Kasumi-1 (cell line): ENCODE measurements around the gene OR5AN1.
A peak's percentile ranks its signal among the peaks of the same experiment; 100 is the strongest.
"Not testable (repeated sequence)": the region's sequence is repeated elsewhere in the genome, so short reads cannot be mapped to it uniquely, and the experiment has no call there.

Source experiments
- DNase-seq, 2 experiments: peaks; one replicate each; lab custom pipeline; 2025; lab: John Stamatoyannopoulos, UW

Gene OR5AN1

GRCh38 chr11:59358595-59358994, at the start of gene OR5AN1:
Gene OR5AN1 (plus strand): TSS chr11:59358895. CDS start chr11:59364459, 5,564 bp downstream.
- no peak for DNase-seq

DNA sequence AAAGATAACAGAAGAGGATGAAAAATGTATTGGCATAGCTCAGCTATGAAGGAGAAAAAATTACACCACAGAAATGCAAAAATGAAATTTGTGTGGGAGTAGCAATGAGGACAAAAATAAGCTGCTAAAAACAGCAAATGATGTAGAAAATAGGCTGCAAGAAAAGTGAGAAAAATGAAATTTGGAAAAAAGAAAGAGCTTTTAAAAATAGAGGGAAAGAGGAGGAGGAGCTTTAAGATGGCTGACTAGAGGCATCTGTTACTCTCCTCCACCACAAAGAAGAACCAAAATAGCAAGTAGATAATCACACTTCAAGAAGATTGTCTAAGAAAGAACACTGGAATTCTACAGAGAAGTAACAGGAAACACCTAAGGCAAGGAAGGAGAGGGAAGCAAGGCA, 23.7 kb upstream of the OR5AN1 start:
- no peak for DNase-seq

DNA sequence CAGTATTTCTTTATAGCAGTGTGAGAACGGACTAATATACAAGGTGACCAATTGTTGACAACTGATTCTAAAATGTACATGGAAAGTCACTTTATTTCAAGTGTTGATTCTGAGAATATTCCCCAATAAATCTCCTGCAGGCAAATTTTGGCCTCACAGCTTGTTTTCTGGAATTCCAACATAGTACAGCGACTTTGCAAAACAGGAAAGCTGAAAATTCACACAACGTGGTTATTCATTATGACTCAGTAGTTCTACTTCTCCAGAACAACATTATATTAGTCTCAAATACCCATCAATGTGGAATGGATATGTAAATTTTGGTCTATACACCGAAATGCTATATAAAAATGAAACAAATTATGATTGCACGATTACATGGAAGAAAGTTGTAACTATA, 22.5 kb upstream of the OR5AN1 start:
- DNase-seq: no peak

- no peak for DNase-seq
These were observed 21.8 kb upstream of the OR5AN1 start for GRCh38 chr11:59336931-59337330.

- DNase-seq: not testable (repeated sequence)
These were observed 9.0 kb upstream of the OR5AN1 start for GRCh38 chr11:59349657-59350056.

- no peak for DNase-seq
These were observed 3.5 kb upstream of the OR5AN1 start for GRCh38 chr11:59355226-59355625.

GRCh38 chr11:59356561-59356960, 2.1 kb upstream of the OR5AN1 start:
- no peak for DNase-seq

- DNase-seq: no peak
These were observed 675 bp upstream of the OR5AN1 start for GRCh38 chr11:59358020-59358419.

DNA sequence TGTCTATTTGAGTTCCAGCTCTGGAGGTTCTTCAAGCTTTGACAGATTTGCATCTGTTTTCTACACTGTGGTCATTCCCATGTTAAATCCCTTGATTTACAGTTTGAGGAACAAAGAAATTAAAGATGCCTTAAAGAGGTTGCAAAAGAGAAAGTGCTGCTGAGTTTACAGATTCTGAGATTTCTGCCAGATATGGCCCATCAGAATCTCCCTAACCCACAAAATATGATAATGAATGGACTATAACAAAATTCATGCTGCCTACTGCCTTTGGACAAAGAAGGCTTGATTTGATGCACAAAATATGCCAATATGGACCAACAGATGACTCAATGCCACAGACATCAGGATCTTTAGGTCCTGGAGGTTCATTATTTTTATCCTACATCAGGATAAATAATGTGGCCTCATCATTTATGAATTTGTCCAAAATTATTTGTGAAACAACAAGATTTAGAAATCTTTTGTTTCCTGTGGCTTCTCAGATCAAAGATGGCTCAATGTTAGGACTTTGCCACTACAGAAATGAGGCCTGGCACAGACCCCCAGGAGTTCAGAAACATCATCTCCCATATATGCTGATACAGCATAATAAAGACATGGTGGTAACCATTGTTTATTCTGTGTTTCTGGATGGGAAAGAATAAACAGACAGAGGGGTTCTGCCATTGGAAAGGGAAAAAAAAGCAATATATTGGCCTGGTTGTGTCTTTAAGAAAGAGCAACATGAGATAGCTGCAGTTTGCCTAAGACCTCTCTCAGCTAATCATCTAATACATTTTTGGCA, 6.7 kb downstream of the OR5AN1 start:
- DNase-seq: no peak

DNA sequence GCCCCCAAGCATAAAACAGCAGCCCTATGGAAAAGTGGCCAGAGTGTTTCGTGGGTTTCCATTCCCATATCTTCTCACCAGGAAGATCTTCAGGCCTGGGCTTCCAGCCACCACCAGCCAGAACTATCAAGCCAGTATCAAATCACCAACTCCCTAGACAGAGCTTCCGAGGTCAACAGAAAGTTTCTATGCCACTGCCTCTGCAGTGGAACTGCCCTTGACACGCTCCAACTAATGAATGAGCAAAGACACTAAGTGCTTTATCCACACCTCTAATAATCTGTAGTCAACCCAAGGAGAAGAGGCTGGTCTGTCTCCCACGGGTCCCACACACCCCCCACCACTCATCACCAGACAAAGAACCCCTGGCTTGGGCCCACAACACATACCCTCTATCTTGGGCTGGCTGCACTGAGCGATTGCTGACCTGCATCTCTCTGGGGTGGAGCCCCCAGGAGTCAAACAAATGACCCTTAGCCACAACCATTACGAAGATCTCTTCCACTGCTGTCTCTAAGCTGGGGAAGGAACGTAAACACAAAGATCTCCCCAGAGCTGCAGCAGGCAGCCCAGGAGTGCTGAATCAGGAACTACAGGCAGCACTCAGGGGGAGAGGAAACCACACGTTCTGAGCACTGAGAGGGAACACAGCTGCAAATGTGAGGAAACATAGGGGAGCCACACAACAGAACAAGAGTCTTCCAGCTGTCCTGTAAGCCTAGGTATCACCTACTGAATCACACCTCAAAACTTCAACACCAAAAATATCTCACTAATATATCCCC, 9.7 kb downstream of the OR5AN1 start:
- peak; percentile 87 to 89 for DNase-seq

DNA sequence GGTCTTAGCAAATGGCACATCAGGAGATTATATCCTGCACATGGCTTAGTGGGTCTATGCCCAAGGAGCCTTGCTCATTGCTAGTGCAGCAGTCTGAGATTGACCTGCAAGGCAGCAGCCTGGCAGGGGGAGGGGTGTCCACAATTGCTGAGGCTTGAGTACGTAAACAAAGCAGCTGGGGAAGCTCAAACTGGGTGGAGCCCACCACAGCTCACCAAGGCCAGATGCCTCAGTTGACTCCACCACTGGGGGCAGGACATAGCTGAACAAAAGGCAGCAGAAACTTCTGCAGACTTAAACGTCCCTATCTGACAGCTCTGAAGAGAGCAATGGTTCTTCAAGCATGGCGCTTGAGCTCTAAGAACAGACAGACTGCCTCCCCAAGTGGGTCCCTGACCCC, 13.6 kb downstream of the OR5AN1 start:
- not testable (repeated sequence) for DNase-seq

DNA sequence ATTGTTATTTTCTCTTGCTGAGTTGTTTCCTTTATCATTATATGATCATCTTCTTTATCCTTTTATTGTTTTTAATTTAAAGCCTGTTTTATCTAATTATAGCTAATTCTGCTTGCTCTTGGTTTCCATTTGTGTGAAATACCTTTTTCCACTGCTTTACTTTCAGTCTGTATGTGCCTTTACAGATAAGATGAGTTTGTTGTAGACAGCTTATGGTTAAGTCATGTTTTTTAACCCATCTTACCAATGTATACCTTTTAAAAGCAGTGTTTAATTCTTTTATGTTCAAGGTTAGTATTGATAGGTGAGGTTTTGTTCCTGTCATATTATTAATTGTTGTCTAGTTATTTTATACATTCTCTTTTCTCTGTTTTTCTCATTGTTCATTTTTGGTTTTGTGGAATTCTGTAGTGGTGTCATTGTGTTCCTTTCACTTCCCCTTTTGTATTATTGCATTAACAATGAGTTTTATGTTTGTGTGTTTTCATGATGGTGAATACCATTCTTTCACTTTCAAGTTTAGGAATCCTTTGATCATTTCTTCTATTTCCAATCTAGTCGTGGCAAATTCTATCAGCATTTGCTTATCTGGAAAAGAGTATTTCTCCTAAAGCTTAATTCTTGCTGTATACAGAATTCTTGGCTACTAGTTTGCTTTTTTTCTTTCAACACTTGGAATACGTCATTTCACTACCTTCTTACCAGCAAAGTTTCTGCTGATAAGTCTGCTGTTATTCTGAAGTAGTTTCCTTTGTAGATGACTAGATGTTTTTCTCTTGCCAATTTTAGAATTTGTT, 21.8 kb downstream of the OR5AN1 start:
- DNase-seq: peak; percentile 8 to 11

DNA sequence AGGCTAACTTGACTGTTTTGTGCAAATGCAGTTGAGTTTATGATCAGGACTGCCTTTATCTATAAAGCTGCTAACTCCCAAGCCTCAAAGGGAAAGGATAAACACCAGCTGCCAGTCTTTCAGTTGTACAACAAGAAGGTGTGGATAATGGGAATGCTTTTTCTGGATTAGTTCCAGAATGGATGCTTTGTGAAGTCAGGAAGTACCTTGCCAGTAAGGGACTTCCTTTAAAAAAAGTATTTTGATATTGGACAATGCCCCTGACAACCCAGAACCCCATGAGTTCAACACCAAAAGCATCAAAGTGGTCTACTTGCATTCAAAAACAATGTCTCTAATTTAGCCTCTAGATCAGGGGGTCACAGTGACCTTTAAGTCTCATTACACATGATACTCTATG, 35.5 kb downstream of the OR5AN1 start:
- no peak for DNase-seq

DNA sequence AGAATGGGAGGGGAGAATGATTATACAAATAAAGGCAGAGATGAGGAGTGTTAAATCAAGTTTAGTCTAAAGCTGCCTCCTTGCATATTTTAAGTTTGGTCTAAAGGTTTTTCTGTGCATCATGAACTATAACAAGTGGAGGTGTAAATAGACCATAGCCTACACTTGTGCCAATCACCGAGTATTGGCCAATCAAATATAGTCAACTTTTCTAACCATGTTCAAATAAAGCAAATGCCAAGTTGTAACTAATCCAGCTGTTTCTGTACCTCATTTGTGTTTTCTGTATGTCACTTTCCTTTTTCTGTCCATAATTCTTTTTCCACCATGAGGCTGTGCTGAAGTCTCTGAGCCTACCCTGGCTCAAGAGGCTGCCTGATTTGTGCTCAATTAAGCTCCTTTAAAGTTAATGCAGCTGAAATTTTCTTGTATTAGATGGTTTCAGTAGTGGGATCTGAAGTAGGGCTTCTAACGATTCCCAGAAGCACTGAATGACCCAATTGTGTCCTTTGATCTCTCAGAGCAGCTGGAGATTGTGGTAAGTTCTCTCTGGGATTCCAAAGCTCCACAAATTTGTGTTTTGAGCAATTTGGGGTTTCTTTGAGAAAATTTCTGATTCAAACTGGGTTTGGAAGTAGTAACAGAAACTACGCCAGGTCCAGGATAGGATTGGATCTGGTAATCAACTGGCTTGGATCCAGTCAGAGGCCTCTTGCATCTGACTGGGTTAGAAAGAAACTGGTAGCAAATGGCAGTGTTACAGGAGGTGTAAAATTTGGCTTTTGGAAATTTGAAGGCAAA, 42.0 kb downstream of the OR5AN1 start:
- no peak for DNase-seq

GRCh38 chr11:59401262-59401552, 42.5 kb downstream of the OR5AN1 start:
- no peak for DNase-seq

GRCh38 chr11:59403546-59403945, 44.9 kb downstream of the OR5AN1 start:
- peak in 1 of 2 experiments; percentile 3 for DNase-seq

DNA sequence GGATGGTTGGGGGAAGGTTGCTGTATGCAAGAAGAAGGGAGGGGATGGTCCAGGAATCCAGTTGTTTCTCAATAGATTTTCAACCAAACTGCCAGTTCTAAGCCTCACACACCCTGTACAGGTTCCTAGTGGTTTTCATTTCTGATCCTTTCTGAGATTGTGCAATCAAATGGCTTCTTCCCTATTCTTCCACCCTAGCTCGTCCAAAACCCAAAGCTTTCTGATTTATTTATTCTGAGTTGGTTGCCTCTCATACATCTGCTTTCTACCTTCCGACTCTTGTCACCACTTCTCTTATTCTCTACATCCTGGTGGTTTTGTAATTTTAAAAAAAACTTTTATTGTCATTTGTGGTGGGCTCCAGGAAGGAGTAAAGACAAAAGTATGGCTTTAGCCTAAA, 55.0 kb downstream of the OR5AN1 start:
- peak; percentile 93 to 94 for DNase-seq

- peak in 1 of 2 experiments; percentile 19 for DNase-seq
These were observed 56.4 kb downstream of the OR5AN1 start for GRCh38 chr11:59415111-59415510.

- no peak for DNase-seq
These were observed 57.9 kb downstream of the OR5AN1 start for GRCh38 chr11:59416613-59417012.

- DNase-seq: no peak
These were observed 58.3 kb downstream of the OR5AN1 start for GRCh38 chr11:59417023-59417422.

GRCh38 chr11:59418156-59418555, 59.5 kb downstream of the OR5AN1 start:
- no peak for DNase-seq
